WTC11 (cell line): ENCODE results near the gene ADAT3. TPM values are rescaled to one million over a fixed set of nuclear protein-coding genes. Genes with fewer than 3 reads are reported as not detected.
A peak's percentile ranks its signal among the peaks of the same experiment; 100 is the strongest.

Source experiments
- ATAC-seq: fragments of 200-7000 bp; cut with Tn5 transposase; 2 replicates; pipeline ENCODE4 v1.10.0; 2021; ENCODE audit warnings: mild to moderate bottlenecking, moderate library complexity
- CTCF ChIA-PET: fragments of 300-600 bp; sonication (Branson Sonifier 250); formaldehyde crosslinking; loops from one replicate; lab custom pipeline; 2021; ENCODE audit warnings: antibody characterized with exemption; lab: Charles Lee
- POLR2A ChIA-PET: fragments of 350-600 bp; sonication (Branson Sonifier 250); formaldehyde crosslinking; loops from one replicate; lab custom pipeline; 2021; ENCODE audit warnings: antibody characterized with exemption; lab: Charles Lee
- DNase-seq: peaks from one replicate; pipeline ENCODE4 v3.0.0; 2021; ENCODE audit warnings: low spot score
- H3K27ac Mint-ChIP-seq: 2 replicates; pipeline ENCODE4 v1.8.0; 2021; ENCODE audit warnings: mixed read lengths
- H3K27me3 Mint-ChIP-seq: 2 replicates; pipeline ENCODE4 v1.8.0; 2021; ENCODE audit warnings: low read depth, mild to moderate bottlenecking, moderate library complexity, mixed read lengths
- H3K36me3 Mint-ChIP-seq: 2 replicates; pipeline ENCODE4 v1.8.0; 2021; ENCODE audit warnings: mixed read lengths
- H3K4me1 Mint-ChIP-seq: 2 replicates; pipeline ENCODE4 v1.8.0; 2022; ENCODE audit warnings: mixed read lengths
- H3K4me3 Mint-ChIP-seq: 2 replicates; pipeline ENCODE4 v1.8.0; 2021; ENCODE audit warnings: mild to moderate bottlenecking, moderate library complexity, mixed read lengths
- H3K9me3 Mint-ChIP-seq: 2 replicates; pipeline ENCODE4 v1.8.0; 2021; ENCODE audit warnings: mixed read lengths
- AR ChIP-seq: fragments of 250-450 bp; sonication (Bioruptor Pico); IDR thresholded peaks from 2 replicates; pipeline ENCODE4 v1.9.0; 2021; ENCODE audit warnings: mild to moderate bottlenecking
- CBFB ChIP-seq: sonication (generic); formaldehyde crosslinking; IDR thresholded peaks from 2 replicates; pipeline ENCODE4 v1.8.1; 2022; ENCODE audit warnings: mild to moderate bottlenecking, low read depth, missing genetic modification reagents
- CREB1 ChIP-seq: sonication (generic); formaldehyde crosslinking; IDR thresholded peaks from 2 replicates; pipeline ENCODE4 v1.8.0; 2023; ENCODE audit warnings: mild to moderate bottlenecking, missing genetic modification reagents
- FOXP1 ChIP-seq: sonication (generic); formaldehyde crosslinking; IDR thresholded peaks from 2 replicates; pipeline ENCODE4 v1.8.0; 2022; ENCODE audit warnings: missing genetic modification reagents, mild to moderate bottlenecking, moderate library complexity, borderline replicate concordance
- HMGXB4 ChIP-seq: sonication (generic); formaldehyde crosslinking; IDR thresholded peaks from 2 replicates; pipeline ENCODE4 v1.8.1; 2023; ENCODE audit warnings: mild to moderate bottlenecking, moderate library complexity, missing genetic modification reagents
- JUN ChIP-seq: sonication (generic); formaldehyde crosslinking; IDR thresholded peaks from 2 replicates; pipeline ENCODE4 v1.8.0; 2023; ENCODE audit warnings: mild to moderate bottlenecking, missing genetic modification reagents
- KAT7 ChIP-seq: sonication (generic); formaldehyde crosslinking; IDR thresholded peaks from 2 replicates; pipeline ENCODE4 v1.8.1; 2023; ENCODE audit warnings: missing genetic modification reagents, mild to moderate bottlenecking, borderline replicate concordance
- MYBL2 ChIP-seq: sonication (generic); formaldehyde crosslinking; IDR thresholded peaks from 2 replicates; pipeline ENCODE4 v1.8.1; 2023; ENCODE audit warnings: mild to moderate bottlenecking, moderate library complexity, missing genetic modification reagents
- NR3C1 ChIP-seq: sonication (generic); formaldehyde crosslinking; conservative IDR thresholded peaks from 2 replicates; pipeline ENCODE4 v1.8.1; 2023; ENCODE audit warnings: low read depth, mild to moderate bottlenecking, missing genetic modification reagents
- SMAD3 ChIP-seq: sonication (generic); formaldehyde crosslinking; IDR thresholded peaks from 2 replicates; pipeline ENCODE4 v1.8.0; 2022; ENCODE audit warnings: missing genetic modification reagents, mild to moderate bottlenecking, borderline replicate concordance
- SMAD4 ChIP-seq: sonication (generic); formaldehyde crosslinking; IDR thresholded peaks from 2 replicates; pipeline ENCODE4 v1.8.0; 2022; ENCODE audit warnings: mild to moderate bottlenecking, missing genetic modification reagents
- SOX15 ChIP-seq: fragments of 250-450 bp; sonication (Bioruptor Pico); IDR thresholded peaks from 2 replicates; pipeline ENCODE4 v1.9.0; 2021; ENCODE audit warnings: mild to moderate bottlenecking
- STAT6 ChIP-seq: sonication (generic); formaldehyde crosslinking; conservative IDR thresholded peaks from 2 replicates; pipeline ENCODE4 v1.8.1; 2023; ENCODE audit warnings: mild to moderate bottlenecking, low read depth, missing genetic modification reagents, moderate library complexity
- TCF7 ChIP-seq: sonication (generic); formaldehyde crosslinking; IDR thresholded peaks from 2 replicates; pipeline ENCODE4 v1.8.0; 2022; ENCODE audit warnings: mild to moderate bottlenecking, low read depth, missing genetic modification reagents, moderate library complexity
- TEAD1 ChIP-seq: sonication (generic); formaldehyde crosslinking; IDR thresholded peaks from 2 replicates; pipeline ENCODE4 v1.8.0; 2022; ENCODE audit warnings: mild to moderate bottlenecking, missing genetic modification reagents
- TEAD4 ChIP-seq: sonication (generic); formaldehyde crosslinking; IDR thresholded peaks from 2 replicates; pipeline ENCODE4 v1.8.0; 2022; ENCODE audit warnings: mild to moderate bottlenecking, missing genetic modification reagents
- TP53 ChIP-seq: sonication (generic); formaldehyde crosslinking; IDR thresholded peaks from 2 replicates; pipeline ENCODE4 v1.8.1; 2023; ENCODE audit warnings: mild to moderate bottlenecking, missing genetic modification reagents
- USF2 ChIP-seq: sonication (generic); formaldehyde crosslinking; IDR thresholded peaks from 2 replicates; pipeline ENCODE4 v1.8.1; 2023; ENCODE audit warnings: mild to moderate bottlenecking, missing genetic modification reagents, moderate library complexity
- ZBTB21 ChIP-seq: sonication (generic); formaldehyde crosslinking; IDR thresholded peaks from 2 replicates; pipeline ENCODE4 v1.8.1; 2023; ENCODE audit warnings: mild to moderate bottlenecking, missing genetic modification reagents, borderline replicate concordance
- ZNF281 ChIP-seq: sonication (generic); formaldehyde crosslinking; IDR thresholded peaks from 2 replicates; pipeline ENCODE4 v1.8.0; 2023; ENCODE audit warnings: mild to moderate bottlenecking, missing genetic modification reagents
- ZNF423 ChIP-seq: fragments of 250-450 bp; sonication (Bioruptor Pico); IDR thresholded peaks from 2 replicates; pipeline ENCODE4 v2.1.2; 2022; ENCODE audit warnings: mild to moderate bottlenecking, moderate library complexity
- total RNA-seq: library from RNA; stranded (reverse); gene quantifications from 3 replicates; pipeline ENCODE4 v1.2.3, GENCODE V29; 2021

ADAT3 gene
- total RNA-seq, 1 experiment from 2014 or later, result 20.3 TPM

GRCh38 chr19:1863638-1864479, 41.3 kb upstream of the ADAT3 start (continued):
- TF ChIP-seq HMGXB4 (CRISPR knock-in tag), result no peak
- TF ChIP-seq CBFB (CRISPR knock-in tag), result 0 out of 2 replicates have a peak, but pooled peaks have one; percentile 26
- TF ChIP-seq NR3C1 (CRISPR knock-in tag), result no peak
- TF ChIP-seq USF2, result peak; percentile 93
- TF ChIP-seq MYBL2 (CRISPR knock-in tag), result peak; percentile 41; the same call in 1 of the 2 replicates
- TF ChIP-seq ZNF423, result peak; percentile 43; the same call in 1 of the 2 replicates
- 0 out of 2 replicates have a peak, but pooled peaks have one; percentile 29 for TF ChIP-seq FOXP1 (CRISPR knock-in tag)
- 0 out of 2 replicates have a peak, but pooled peaks have one; percentile 20 for TF ChIP-seq TEAD4 (CRISPR knock-in tag)
- no peak for TF ChIP-seq STAT6
- 0 out of 2 replicates have a peak, but pooled peaks have one; percentile 36 for TF ChIP-seq SMAD3 (CRISPR knock-in tag)
- TF ChIP-seq ZBTB21 (CRISPR knock-in tag), result 0 out of 2 replicates have a peak, but pooled peaks have one; percentile 41
- peak; percentile 84 for TF ChIP-seq TEAD1 (CRISPR knock-in tag)
- TF ChIP-seq ZNF281 (CRISPR knock-in tag), result peak; percentile 71; the same call in 1 of the 2 replicates
- peak; percentile 64 for TF ChIP-seq TP53 (CRISPR knock-in tag)
- 0 out of 2 replicates have a peak, but pooled peaks have one; percentile 3 for TF ChIP-seq TCF7 (CRISPR knock-in tag)

GRCh38 chr19:1864480-1865171, 40.6 kb upstream of the ADAT3 start:
- DNase-seq (peak; percentile 87), ATAC-seq (peak; percentile 61)
- peak overlapping the region; percentile 68 for H3K4me3 Mint-ChIP-seq
- POLR2A ChIA-PET, result interaction anchor here (0.5 to 2.5 kb wide), 6 partner anchors 10 to 221 kb away, joined by 3 to 15 read pairs (median 4); no protein-coding TSS in a partner anchor
- H3K9me3 Mint-ChIP-seq, result no peaks in the 10 kb centered on the region
- H3K36me3 Mint-ChIP-seq, result no peaks in the 10 kb centered on the region
- H3K27ac Mint-ChIP-seq, result no peak overlapping the region
- H3K27me3 Mint-ChIP-seq, result peaks cover 11% of the 10 kb centered on the region
- peaks cover 11% of the 10 kb centered on the region for H3K4me1 Mint-ChIP-seq
- CTCF ChIA-PET, result interaction anchor here (0.6 to 3.0 kb wide), 20 partner anchors 10 to 456 kb away, joined by 3 to 48 read pairs (median 4); partner anchors contain the start of genes ABHD17A, ADAT3 and SCAMP4
- no peak for TF ChIP-seq CREB1
- TF ChIP-seq SOX15 (CRISPR knock-in tag), result no peak
- TF ChIP-seq KAT7 (CRISPR knock-in tag), result no peak
- no peak; the same call in 1 of the 2 replicates for TF ChIP-seq JUN (CRISPR knock-in tag)
- TF ChIP-seq NR3C1 (CRISPR knock-in tag), result no peak
- TF ChIP-seq AR (CRISPR knock-in tag), result no peak
- no peak for TF ChIP-seq SMAD4 (CRISPR knock-in tag)
- TF ChIP-seq HMGXB4 (CRISPR knock-in tag), result no peak
